Forelimb muscle (tissue), 1 donor: ENCODE measurements around the gene CFAP74. TPM values are rescaled to one million over a fixed set of nuclear protein-coding genes. Genes with fewer than 3 reads are reported as not detected.
"Not testable (repeated sequence)": the region's sequence is repeated elsewhere in the genome, so short reads cannot be mapped to it uniquely, and the experiment has no call there.

Experiments
- DNase-seq: peaks from one replicate; pipeline ENCODE4 v3.0.0-alpha.2; 2013; ENCODE audit warnings: low read depth
- polyA plus RNA-seq: library from polyadenylated mRNA; unstranded; fragments of 120-200 nt; gene quantifications from one replicate; pipeline ENCODE4 v1.2.1, GENCODE V29; 2013; ENCODE audit not compliant: insufficient read length

CFAP74 gene
- polyA plus RNA-seq, 1 donor = 0.24 TPM

DNA sequence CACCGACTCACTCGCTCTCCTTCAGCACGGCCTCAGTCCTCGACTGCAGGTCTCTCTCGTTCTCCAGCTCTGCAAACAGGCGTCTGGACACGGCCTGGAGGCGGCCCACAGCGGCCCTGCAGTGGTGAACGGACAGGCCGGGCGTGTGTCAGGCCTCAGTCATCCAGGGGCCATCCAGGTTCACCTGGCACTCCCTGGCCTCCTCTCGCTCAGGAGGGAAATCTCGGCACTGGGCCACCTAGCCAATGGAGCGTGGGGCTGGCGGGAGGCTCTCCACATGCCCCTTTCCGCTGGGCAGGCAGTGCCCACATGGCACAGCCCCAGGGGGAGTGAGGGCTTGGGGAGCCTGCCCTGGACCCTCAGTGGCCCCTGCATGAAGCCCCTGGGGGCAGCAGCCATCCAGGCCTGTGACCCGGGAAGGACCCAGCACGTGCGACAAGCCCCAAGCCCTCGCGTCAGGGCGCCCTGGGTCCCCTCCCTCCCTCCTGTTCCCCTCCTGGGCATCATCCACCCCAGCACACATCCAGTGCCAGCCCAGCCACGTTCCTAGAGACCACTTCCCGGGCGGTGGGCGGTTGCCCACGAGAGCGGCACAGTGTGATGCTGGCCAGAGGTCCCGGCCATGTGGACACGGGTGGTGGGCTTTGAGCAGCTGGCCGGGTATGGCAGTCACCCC is 18.1 kb downstream of the CFAP74 start:
- DNase-seq = no peak

DNA sequence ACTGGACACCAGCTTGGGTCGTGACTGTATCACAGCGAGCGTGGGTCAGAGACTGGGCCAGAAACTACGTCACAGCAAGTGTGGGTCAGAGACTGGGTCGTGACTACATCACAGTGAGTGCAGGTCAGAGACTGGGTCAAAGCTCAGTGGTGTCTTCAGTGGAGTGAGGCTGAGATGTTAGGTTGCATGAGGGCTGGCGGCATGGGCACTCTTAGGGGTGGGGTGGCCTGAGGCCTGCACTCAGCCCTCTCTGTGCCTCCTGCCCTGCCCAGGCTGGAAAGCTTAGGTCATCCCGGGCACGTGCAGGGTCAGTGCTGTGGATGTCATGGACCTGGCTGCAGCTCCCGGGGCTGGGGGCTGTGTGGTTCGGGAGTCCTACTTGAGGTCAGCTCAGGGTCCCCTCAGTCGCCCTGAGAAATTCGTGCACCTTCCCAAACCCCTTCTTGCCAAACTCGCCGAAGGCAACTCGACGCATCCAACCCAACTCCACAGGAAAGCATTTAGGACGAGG is 19.0 kb downstream of the CFAP74 start:
- no peak for DNase-seq

DNA sequence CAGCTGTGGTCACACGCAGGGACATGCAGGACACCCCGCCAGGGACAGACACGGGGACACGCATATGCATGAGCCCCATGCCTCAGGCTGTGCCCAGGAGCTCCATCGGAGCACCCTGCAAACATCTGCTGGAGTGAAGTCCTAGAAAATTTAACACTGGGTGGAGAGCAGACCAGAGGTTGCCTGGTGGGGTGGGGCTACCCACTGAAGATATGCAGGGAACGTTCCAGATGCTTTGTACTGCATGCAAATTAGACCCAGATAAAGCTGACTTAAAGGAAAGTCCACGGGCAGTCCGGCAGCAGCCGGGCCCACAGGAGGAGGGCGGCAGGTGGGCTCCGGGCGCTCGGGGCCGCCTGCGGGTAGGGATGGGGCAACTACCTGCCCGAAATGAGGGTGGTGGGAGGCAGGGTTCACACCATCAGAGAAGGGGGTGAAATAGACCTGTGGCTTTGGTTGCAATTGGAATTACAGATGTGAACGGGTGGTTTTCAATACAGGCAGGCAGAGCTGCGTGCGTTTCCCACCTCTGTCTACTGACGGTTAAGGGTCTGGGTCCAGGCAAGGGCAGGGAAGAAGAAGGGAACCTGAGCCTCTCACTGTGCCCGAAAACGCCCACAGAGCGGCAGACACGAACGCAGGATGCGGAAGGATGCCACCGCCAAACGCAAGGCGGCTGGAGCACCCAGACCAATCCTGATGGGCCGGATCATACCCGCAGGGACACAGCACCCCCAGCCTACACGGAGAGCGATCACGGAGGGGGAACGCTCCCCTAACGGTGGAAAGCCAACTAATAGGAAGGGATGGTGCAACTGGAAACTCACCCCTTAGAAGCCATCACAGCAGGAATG is 21.0 kb downstream of the CFAP74 start:
- DNase-seq = no peak

DNA sequence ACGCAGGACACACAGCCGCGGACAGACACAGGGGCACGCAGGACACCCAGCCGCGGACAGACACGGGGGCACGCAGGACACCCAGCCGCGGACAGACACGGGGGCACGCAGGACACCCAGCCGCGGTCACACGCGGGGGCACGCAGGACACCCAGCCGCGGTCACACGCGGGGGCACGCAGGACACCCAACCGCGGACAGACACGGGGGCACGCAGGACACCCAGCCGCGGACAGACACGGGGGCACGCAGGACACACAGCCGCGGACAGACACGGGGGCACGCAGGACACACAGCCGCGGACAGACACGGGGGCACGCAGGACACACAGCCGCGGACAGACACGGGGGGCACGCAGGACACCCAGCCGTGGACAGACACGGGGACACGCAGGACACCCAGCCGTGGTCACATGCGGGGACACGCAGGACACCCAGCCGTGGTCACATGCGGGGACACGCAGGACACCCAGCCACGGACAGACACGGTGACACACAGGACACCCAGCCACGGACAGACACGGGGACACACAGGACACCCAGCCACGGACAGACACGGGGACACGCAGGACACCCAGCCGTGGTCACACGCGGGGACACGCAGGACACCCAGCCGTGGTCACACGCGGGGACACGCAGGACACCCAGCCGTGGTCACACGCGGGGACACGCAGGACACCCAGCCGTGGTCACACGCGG is 21.8 kb downstream of the CFAP74 start:
- DNase-seq = not testable (repeated sequence)

DNA sequence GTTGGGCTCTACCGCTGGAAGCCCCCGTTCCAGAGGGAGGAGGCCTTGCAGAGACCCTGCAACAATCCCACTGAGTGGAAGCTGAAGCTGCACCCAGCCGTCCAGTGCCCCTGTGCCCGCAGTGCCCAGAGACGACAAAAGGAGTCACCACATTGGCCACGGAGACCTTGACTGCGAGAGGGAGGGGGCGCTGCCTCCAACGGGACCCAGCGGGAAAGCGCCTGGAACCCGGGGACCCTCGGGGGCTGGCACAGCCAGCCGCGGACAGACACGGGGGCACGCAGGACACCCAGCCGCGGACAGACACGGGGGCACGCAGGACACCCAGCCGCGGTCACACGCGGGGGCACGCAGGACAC is 22.5 kb downstream of the CFAP74 start:
- DNase-seq = no peak

DNA sequence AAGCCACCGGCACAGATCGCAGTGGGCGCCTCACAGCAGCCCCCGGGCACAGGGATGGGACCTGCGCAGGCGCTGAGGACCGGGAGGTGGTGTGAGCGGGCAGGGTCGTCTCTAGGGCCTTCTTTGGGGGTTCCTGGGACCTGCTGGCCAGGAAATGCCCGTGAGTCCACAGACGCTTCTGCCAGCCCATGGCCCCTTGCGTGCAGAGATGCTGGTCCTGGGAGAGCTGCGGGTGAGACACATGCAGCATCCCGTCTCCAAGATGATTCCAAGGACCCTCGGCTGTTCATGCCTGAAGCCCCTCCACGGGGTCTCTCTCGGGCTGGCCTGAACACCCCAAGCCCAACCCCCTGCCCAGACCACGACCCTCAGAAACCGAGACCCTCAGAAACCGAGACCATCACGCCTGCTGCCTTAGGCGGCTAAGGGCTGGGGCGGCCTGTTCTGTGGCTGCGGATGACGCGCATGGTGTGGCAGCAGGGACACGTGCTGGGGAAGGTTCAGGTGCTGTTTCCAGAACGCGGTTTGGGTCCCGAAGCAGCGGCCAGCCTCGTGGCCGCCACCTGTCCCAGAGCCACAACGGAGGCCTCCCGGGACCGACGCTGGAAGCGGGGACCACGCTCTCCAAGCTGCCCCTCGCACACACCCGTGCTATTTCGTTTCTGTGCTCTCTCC is 23.0 kb downstream of the CFAP74 start:
- DNase-seq = no peak

DNA sequence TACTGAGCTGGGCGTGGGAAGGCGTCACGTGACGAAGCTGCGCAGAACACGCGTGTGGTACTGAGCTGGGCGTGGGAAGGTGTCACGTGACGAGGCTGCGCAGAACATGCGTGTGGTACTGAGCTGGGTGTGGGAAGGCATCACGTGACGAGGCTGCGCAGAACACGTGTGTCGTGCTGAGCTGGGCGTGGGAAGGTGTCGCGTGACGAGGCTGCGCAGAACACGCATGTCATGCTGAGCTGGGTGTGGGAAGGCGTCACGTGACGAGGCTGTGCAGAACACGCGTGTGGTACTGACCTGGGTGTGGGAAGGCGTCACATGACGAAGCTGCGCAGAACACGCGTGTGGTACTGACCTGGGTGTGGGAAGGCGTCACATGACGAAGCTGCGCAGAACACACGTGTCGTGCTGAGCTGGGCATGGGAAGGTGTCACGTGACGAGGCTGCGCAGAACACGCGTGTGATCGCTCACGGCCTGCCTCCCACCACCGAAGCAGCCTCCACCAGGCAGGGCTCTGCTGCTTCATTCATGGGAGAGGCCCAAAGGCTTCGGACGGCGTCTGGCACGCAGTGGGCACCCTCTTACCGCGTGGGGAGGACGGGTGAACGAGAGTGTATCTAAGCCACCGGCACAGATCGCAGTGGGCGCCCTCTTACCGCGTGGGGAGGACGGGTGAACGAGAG is 24.0 kb downstream of the CFAP74 start:
- DNase-seq = no peak

DNA sequence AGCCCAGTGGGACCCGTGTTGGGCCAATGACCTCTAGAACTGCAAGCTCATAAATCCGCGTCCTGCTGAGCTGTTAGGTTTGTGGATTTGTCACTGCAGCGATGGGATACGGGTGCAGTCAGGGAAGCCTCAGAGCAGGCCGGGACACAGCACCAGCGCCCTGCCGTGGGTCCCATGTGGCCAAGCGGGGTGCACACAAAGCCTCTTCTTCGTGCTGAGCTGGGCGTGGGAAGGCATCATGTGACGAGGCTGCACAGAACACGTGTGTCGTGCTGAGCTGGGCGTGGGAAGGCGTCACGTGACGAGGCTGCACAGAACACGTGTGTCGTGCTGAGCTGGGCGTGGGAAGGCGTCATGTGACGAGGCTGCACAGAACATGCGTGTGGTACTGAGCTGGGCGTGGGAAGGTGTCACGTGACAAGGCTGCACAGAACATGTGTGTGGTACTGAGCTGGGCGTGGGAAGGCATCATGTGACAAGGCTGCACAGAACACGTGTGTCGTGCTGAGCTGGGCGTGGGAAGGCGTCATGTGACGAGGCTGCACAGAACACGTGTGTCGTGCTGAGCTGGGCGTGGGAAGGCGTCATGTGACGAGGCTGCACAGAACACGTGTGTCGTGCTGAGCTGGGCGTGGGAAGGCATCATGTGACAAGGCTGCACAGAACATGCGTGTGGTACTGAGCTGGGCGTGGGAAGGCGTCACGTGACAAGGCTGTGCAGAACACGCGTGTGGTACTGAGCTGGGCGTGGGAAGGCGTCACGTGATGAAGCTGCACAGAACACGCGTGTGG is 24.7 kb downstream of the CFAP74 start:
- not testable (repeated sequence) for DNase-seq

DNA sequence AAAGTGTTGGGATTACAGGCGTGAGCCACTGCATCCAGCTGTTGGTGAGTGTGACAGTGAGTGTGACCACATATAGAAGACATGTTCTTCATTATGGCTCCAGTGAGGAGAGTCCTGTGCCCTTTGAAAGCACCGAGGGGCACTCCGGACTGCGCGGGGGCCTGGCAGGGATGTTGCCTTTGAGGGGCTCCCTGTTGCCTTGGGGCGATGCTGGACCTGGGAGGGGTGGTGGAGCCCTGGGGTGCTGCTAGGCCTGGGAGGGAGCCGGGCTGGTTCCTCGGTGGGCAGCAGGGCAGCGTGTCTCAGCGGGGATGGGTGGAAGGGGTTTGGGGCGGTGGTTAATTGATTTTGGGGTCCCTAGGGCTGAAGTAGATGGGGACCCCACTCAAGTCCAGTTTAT is 25.5 kb downstream of the CFAP74 start:
- no peak for DNase-seq

DNA sequence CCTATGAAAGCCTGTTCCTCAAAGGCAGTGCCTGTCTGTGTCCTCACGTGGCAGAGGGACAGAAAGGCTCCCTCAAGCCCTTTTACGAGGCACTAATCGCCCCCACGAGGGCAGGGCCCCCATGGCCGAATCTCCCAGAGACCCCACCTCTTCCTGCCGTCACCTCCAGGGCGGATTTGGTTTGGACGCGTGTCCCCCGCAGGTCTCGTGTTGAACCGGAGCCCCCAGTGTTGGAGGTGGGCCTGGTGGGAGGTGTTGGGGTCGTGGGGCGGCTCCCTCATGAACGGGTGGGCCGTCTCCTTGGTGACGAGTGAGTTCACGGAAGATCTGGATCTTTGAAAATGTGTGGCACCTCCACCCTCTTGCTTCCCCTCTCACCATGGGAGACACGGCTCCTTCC is 27.6 kb downstream of the CFAP74 start:
- no peak for DNase-seq

DNA sequence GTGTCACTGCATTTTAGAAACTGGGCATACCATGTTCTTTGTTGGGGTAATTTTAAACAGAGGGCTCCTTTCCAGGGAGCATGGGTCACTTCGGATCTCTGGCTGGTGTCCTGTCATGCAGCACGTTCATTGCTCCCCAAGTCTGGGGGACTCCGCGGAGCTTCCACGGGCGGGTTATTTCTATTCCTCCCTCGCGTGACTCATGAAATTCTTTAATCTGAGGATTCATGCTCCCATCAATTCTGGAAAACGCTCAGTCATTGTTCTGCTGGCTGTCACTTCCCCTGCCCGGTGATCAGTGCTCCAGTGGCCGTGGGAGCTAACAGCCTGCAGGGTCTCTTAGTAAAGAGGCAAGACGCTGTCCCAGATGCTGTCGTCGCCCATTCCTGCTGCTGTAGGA is 28.1 kb downstream of the CFAP74 start:
- DNase-seq = no peak

DNA sequence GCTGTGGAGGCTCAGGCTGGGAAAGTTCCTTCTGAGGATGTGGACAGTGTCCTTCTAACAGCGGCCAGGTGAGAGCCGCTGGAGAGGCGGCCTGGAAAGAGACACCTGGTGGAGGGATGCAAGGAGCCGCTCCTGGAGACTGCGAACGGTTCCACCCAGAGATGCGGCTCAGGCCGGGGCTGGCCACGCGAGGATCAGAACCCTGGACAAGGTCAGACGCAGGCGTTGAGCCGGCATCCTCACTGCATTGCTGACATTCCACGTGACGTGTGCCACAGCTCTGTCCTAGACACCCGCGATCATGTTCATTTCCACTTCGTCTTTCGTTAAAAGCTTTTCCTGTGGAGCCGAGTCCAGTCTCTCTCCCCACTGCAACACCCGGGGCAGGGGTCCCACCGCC is 28.8 kb downstream of the CFAP74 start:
- no peak for DNase-seq

DNA sequence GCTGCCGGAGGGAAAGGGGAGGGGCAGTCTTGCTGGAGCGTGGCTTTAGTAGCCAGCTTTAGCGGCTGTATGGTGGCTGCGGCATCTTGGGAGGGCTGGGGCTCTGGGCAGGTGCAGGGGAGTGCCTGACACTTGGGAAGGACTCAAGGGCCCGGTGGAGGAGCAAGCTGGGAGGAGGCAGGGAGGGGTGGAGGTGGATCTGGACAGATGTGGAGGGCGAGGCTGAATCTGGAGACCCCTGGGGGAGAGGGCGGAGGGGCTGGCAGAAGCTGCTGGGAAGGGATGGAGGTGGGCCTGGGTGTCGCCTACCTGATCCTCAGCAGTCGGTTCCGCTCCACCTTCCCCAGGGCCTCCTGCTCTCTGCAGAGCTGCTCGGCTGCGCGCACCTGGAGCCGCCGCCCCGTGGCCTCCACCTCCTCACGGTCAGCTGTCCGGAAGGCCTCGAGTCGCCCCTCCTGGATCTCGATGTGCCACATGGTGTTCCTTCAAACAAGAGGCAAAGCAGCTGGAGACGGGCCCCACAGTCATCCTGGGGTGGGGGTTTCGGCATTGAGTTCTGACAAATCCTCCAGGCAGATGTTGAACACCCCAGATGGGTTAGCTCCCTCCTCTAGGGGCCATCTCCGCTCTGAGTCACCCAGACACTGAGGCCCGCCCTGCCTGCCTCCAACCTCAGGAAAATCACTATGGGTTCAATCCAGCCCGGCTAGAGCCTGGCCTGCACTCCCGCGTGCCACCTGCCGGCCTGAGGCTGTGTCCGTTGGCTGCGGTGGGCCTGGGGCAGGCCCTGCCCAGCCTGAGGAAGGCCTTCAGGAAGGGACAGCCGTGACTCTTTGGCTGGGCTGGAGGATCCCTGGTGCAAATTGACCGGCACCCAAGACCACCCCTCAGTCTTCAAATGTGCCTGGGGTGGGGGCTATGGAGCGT is 29.6 kb downstream of the CFAP74 start:
- DNase-seq = no peak

DNA sequence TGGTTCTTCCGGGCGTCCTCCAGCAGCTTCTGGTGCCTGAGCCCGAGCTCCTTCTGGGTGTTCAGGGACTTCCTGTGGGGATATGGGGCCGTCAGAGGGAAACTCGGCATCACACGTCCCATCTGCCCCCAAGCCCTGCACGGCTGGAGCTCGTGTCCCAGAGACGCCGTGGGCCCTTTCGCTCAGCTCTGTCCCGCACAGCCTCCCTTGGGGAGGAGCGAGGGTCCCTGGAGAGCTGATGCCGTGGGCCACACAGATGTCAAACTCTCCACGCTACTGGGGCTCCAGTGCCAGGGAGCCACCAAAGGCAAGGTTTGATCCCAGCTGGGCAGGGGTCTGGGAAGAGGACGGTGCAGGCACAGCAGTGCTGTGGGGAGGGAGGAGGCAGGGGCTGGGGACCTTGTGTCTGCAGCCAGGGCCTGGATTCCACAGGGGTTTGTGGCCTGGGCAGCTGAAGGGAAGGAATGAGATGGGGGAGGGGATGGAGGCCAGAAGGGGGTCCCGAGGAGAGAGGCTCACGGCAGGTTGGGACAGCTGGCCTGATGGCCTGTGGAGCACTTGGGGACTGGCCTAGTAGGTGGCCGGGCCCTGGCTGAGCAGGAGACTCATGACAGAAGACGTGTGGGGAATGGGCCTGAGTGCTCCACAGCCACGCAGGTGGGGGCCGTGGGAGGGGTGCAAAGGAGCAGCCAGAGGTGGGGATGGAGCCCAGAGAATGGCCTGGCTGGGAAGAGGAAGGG is 30.4 kb downstream of the CFAP74 start:
- no peak for DNase-seq

DNA sequence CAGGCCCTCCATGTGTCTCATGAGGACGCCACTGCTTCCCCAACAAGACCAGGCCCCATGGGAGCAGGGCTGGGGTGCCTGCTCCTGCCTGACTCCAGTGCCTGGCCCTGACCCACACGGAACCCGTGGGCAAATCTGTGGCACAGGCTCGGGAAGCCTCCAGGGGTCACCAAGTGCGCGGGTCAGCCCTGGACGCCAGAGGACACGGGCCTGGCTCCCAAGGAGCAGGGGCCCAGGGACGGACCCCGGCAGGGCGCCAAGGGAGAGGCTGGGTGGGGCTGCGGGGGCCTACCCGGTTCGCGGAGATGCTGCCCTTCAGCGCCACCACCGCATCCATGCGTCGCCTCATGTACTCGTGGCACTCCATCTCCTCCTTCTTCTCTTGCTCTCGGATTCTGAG is 31.9 kb downstream of the CFAP74 start:
- DNase-seq = no peak

DNA sequence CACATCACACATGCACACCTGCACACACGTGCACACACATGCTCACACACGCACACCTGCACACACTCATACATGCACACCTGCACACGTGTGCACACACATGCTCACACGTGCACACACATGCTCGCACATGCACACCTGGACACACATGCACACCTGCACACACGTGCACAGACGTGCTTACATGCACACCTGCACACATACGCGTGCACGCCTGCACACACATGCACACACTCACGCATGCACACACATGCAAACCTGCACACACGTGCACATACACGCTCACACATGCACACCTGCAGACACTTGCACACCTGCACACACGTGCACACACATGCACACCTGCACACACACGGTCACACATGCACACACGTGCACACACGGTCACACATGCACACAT is 32.6 kb downstream of the CFAP74 start:
- DNase-seq = no peak

DNA sequence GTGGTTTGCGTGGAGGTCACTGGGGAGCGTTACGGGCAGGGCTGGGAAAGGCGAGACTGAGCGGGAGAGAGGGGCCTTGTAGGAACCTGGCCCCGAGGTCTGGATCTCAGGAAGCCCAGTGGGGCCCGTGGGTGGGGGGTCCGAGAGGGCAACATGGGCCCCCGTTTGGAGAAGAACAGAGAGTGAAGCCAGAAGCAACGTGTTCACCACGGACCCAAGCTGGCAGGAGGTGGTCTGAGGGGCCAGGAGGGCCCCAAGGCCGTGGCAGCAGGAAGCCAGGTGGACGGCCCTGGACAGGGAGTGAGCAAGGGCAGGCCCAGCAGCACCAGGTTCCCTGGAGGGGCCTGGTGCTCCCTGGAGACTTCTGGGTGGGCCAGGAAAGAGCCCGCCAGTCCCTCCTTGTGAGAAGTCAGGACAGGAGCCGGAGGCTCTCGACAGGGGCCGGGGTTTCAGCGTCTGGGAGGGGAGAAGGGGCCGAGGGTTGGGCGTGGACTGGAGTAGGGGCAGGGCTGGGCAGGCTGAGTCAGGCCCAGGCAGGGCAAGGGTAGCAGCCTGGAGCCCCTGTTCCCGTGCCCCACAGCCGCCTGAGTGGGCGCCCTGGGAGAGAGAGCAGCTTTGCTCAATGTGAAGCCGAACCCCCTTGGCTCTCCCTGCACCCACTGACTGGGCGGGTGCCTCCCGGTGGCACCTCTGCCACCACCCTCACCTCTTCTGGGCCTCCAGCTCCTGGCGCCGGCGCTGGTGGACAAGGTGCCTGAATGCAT is 33.5 kb downstream of the CFAP74 start:
- no peak for DNase-seq

DNA sequence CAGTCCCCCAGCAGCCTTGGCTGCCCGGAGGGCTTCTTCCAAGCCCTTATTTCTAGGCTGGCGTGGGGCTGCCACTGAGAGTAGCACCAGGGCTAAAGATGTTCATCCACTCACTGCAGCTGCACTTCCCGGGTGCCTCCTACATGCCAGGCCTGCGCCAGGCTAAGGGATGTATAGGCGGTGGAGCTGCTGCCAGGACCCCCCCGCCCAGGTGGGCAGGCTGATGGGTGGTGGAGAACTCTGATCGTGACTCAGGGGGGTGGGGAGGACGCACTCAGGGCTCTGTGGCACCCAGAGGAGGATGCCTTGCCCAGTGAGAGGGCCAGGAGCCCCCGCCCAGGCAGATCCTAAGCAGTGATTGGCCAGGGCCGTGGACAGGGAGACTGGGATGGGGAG is 34.1 kb downstream of the CFAP74 start:
- no peak for DNase-seq
